ENCODE data around the gene ZNF688. TPM values are rescaled to one million over a fixed set of nuclear protein-coding genes. Genes with fewer than 3 reads are reported as not detected.

Gene ZNF688
- total and polyA plus RNA-seq, 2 of the 13 experiments (the other 11 are each of a cell fraction or from before 2014, with no cell fraction given): 2.4 to 5.4 TPM

- TF ChIP-seq ZNF281 (CRISPR knock-in tag; IDR thresholded peaks at IDR 0.05; ENCODE audit: borderline replicate concordance) (peak; percentile 40), ZSCAN25 (CRISPR knock-in tag; IDR thresholded peaks at IDR 0.05) (no peak; the same call in none of the 2 replicates), CAMTA2 (CRISPR knock-in tag; IDR thresholded peaks at IDR 0.05; ENCODE audit: borderline replicate concordance) (0 out of 2 replicates have a peak, but pooled peaks have one; percentile 19), NFYC (CRISPR knock-in tag; IDR thresholded peaks at IDR 0.05) (peak; percentile 81), ZMYM3 (CRISPR knock-in tag; IDR thresholded peaks at IDR 0.05) (no peak; the same call in 1 of the 2 replicates), ZNF552 (CRISPR knock-in tag; IDR thresholded peaks at IDR 0.05; ENCODE audit: borderline replicate concordance) (peak; percentile 38; the same call in 1 of the 2 replicates), ZBTB26 (CRISPR knock-in tag; IDR thresholded peaks at IDR 0.05; ENCODE audit: borderline replicate concordance) (peak; percentile 50; the same call in 1 of the 2 replicates), ZNF510 (CRISPR knock-in tag; IDR thresholded peaks at IDR 0.05; ENCODE audit: low read depth) (no peak), ZNF761 (CRISPR knock-in tag; conservative IDR thresholded peaks at IDR 0.05) (peak; percentile 79; the same call in 1 of the 2 replicates), KLF15 (CRISPR knock-in tag; IDR thresholded peaks at IDR 0.05; ENCODE audit: borderline replicate concordance) (no peak; the same call in 1 of the 2 replicates), ZNF414 (CRISPR knock-in tag; IDR thresholded peaks at IDR 0.05) (peak; percentile 86; the same call in 1 of the 2 replicates), MED8 (CRISPR knock-in tag; IDR thresholded peaks at IDR 0.05; ENCODE audit: insufficient replicate concordance) (no peak), MEIS1 (CRISPR knock-in tag; IDR thresholded peaks at IDR 0.05; ENCODE audit: borderline replicate concordance) (peak; percentile 27; the same call in 1 of the 2 replicates), PHF8 (CRISPR knock-in tag; IDR thresholded peaks at IDR 0.05) (peak; percentile 66; the same call in 1 of the 2 replicates), HOXA7 (CRISPR knock-in tag; IDR thresholded peaks at IDR 0.05) (no peak), ZUFSP (CRISPR knock-in tag; IDR thresholded peaks at IDR 0.05; ENCODE audit: borderline replicate concordance) (no peak), ZFY (CRISPR knock-in tag; IDR thresholded peaks at IDR 0.05) (peak; percentile 65), ATF7-NPFF (CRISPR knock-in tag; IDR thresholded peaks at IDR 0.05; ENCODE audit: low read depth) (peak; percentile 57; the same call in 1 of the 2 replicates)
Observed at GRCh38 chr16:30526823-30527634, 44.5 kb downstream of the ZNF688 start (continued).

All from HepG2 (cell line).